Lung microvascular endothelial cell (primary cell): Measurements from ENCODE around the gene DNAJC21. TPM values are rescaled to one million over a fixed set of nuclear protein-coding genes. Genes with fewer than 3 reads are reported as not detected.

Experiments
- DNase-seq, 2 donors: peaks; one replicate each; pipeline versions ENCODE4 v3.0.0 to v3.0.0-alpha.2; 2010; ENCODE audit warnings: low read depth in 2 of 2
- total RNA-seq: library from RNA; depleted of rRNA; stranded (reverse); fragments of >200 nt; gene quantifications from 2 replicates; pipeline ENCODE4 v1.2.1, GENCODE V29; 2014

Gene DNAJC21
- total RNA-seq, result 15.9 and 22.8 TPM in 2 replicates

- DNase-seq, result peak; percentile 98
Measured at GRCh38 chr5:34929134-34929719, at the start of gene DNAJC21. Gene DNAJC21 (plus strand): TSS chr5:34929559. CDS start chr5:34929820, 261 bp downstream.

GRCh38 chr5:34881246-34881645 lies 48.1 kb upstream of the DNAJC21 start:
- no peak for DNase-seq

GRCh38 chr5:34886392-34887119 lies 42.8 kb upstream of the DNAJC21 start:
- DNase-seq, result no peak

GRCh38 chr5:34889394-34889793 lies 40.0 kb upstream of the DNAJC21 start:
- no peak for DNase-seq

GRCh38 chr5:34891981-34892380 lies 37.4 kb upstream of the DNAJC21 start:
- no peak for DNase-seq

- DNase-seq, result no peak
Measured at GRCh38 chr5:34892414-34892813, 36.9 kb upstream of the DNAJC21 start.

GRCh38 chr5:34894716-34895115 lies 34.6 kb upstream of the DNAJC21 start:
- DNase-seq, result no peak

GRCh38 chr5:34895641-34896419 lies 33.5 kb upstream of the DNAJC21 start:
- no peak for DNase-seq

- no peak for DNase-seq
Measured at GRCh38 chr5:34897646-34898045, 31.7 kb upstream of the DNAJC21 start.

- DNase-seq, result peak; percentile 79 to 86
Measured at GRCh38 chr5:34898258-34898895, 31.0 kb upstream of the DNAJC21 start.

GRCh38 chr5:34899066-34899465 lies 30.3 kb upstream of the DNAJC21 start:
- no peak for DNase-seq

GRCh38 chr5:34900652-34901051 lies 28.7 kb upstream of the DNAJC21 start:
- DNase-seq, result no peak

- DNase-seq, result no peak
Measured at GRCh38 chr5:34903260-34903659, 26.1 kb upstream of the DNAJC21 start.

GRCh38 chr5:34905564-34905963 lies 23.8 kb upstream of the DNAJC21 start:
- peak; percentile 26 to 50 for DNase-seq

GRCh38 chr5:34913072-34913471 lies 16.3 kb upstream of the DNAJC21 start:
- no peak for DNase-seq

GRCh38 chr5:34914671-34915138 lies 14.7 kb upstream of the DNAJC21 start:
- peak in 1 of 2 donors; percentile 8 for DNase-seq

- peak; percentile 97 to 98 for DNase-seq
Measured at GRCh38 chr5:34915139-34915855, 14.1 kb upstream of the DNAJC21 start, which contains the start of the genes BRIX1 and RAD1. Gene BRIX1 (plus strand): TSS chr5:34915711. CDS start chr5:34915739, 28 bp downstream. Gene RAD1 (minus strand): TSS chr5:34915504. CDS start chr5:34914892, 612 bp downstream.

- DNase-seq, result peak; percentile 11 to 17
Measured at GRCh38 chr5:34915856-34916192, 13.5 kb upstream of the DNAJC21 start.

GRCh38 chr5:34916518-34916917 lies 12.8 kb upstream of the DNAJC21 start:
- no peak for DNase-seq

GRCh38 chr5:34918025-34918424 lies 11.3 kb upstream of the DNAJC21 start:
- no peak for DNase-seq

- DNase-seq, result peak in 1 of 2 donors; percentile 6
Measured at GRCh38 chr5:34919077-34919476, 10.3 kb upstream of the DNAJC21 start.
